Measurements from ENCODE around the gene CTBP2. TPM values are rescaled to one million over a fixed set of nuclear protein-coding genes. Genes with fewer than 3 reads are reported as not detected.
A peak's percentile ranks its signal among the peaks of the same experiment; 100 is the strongest.

Gene CTBP2
- total RNA-seq, 3 donors from 2014 or later (not counting 1 experiment from before 2014, with no cell fraction given), result 120 to 179 (median 124) TPM

GRCh38 chr10:124952123-124952522 is 208.2 kb downstream of the CTBP2 start:
- no peak for DNase-seq
- TF ChIP-seq CTCF (IDR thresholded peaks at IDR 0.05), result no peak
- H3K4me3 ChIP-seq (ENCODE audit: low read length), result no peak overlapping the region
- H3K4me1 ChIP-seq (ENCODE audit: control insufficient read depth, insufficient read depth, low read length), result no peaks in the 10 kb centered on the region
- H3K36me3 ChIP-seq (ENCODE audit: control insufficient read depth, insufficient read depth, low read length), result no peaks in the 10 kb centered on the region
- Mint-ChIP-seq H3K4me1 (peaks cover 31 to 42% of the 10 kb centered on the region in 2 donors), H3K27me3 (ENCODE audit: low read depth in 2 of 2) (no peaks in the 10 kb centered on the region), H3K36me3 (no peaks in the 10 kb centered on the region), H3K4me3 (no peak overlapping the region), H3K27ac (no peak overlapping the region), H3K9me3 (no peaks in the 10 kb centered on the region)
- ATAC-seq, result no peak
- WGBS (ENCODE audit: insufficient coverage), result over 99% methylated on average over 4 of the region's 6 CpGs
- H3K9me3 ChIP-seq (ENCODE audit: control insufficient read depth, insufficient read depth, low read length), result no peaks in the 10 kb centered on the region
- no peaks in the 10 kb centered on the region for H3K27me3 ChIP-seq (ENCODE audit: control insufficient read depth, insufficient read depth, low read length)
- no peak overlapping the region for H3K27ac ChIP-seq (ENCODE audit: low read length)
- intact Hi-C loops (cut with micrococcal nuclease), result no loop called here

- Mint-ChIP-seq H3K36me3 (no peaks in the 10 kb centered on the region), H3K27me3 (ENCODE audit: low read depth in 2 of 2) (no peaks in the 10 kb centered on the region), H3K27ac (no peak overlapping the region), H3K4me1 (peaks cover 32 to 40% of the 10 kb centered on the region in 2 donors), H3K4me3 (no peak overlapping the region), H3K9me3 (no peaks in the 10 kb centered on the region)
- Histone ChIP-seq H3K4me1 (ENCODE audit: control insufficient read depth, insufficient read depth, low read length) (no peaks in the 10 kb centered on the region), H3K4me3 (ENCODE audit: low read length) (no peak overlapping the region), H3K27ac (ENCODE audit: low read length) (no peak overlapping the region), H3K36me3 (ENCODE audit: control insufficient read depth, insufficient read depth, low read length) (peaks cover 3% of the 10 kb centered on the region), H3K27me3 (ENCODE audit: control insufficient read depth, insufficient read depth, low read length) (no peaks in the 10 kb centered on the region), H3K9me3 (ENCODE audit: control insufficient read depth, insufficient read depth, low read length) (no peaks in the 10 kb centered on the region)
- WGBS (ENCODE audit: insufficient coverage), result 98% methylated on average over 5 of the region's 5 CpGs
- TF ChIP-seq CTCF (IDR thresholded peaks at IDR 0.05), result no peak
- intact Hi-C loops (cut with micrococcal nuclease), result no loop called here
- no peak for ATAC-seq
- no peak for DNase-seq
These were observed 210.8 kb downstream of the CTBP2 start for GRCh38 chr10:124949543-124949942.

GRCh38 chr10:124946945-124947344 is 213.4 kb downstream of the CTBP2 start:
- 60% methylated on average over 2 of the region's 2 CpGs for WGBS (ENCODE audit: insufficient coverage)
- peak overlapping the region; percentile 7 for H3K4me3 Mint-ChIP-seq
- ATAC-seq (peak; percentile 57 to 84 (median 62)), DNase-seq (no peak)
- H3K9me3 ChIP-seq (ENCODE audit: control insufficient read depth, insufficient read depth, low read length), result no peaks in the 10 kb centered on the region
- H3K27me3 ChIP-seq (ENCODE audit: control insufficient read depth, insufficient read depth, low read length), result no peaks in the 10 kb centered on the region
- no peak overlapping the region for H3K4me3 ChIP-seq (ENCODE audit: low read length)
- H3K36me3 Mint-ChIP-seq, result no peaks in the 10 kb centered on the region
- H3K9me3 Mint-ChIP-seq, result no peaks in the 10 kb centered on the region
- intact Hi-C loops (cut with micrococcal nuclease), result no loop called here
- no peak overlapping the region for H3K27ac ChIP-seq (ENCODE audit: low read length)
- peak overlapping the region; percentile 0 to 25 for H3K27ac Mint-ChIP-seq
- no peaks in the 10 kb centered on the region for H3K27me3 Mint-ChIP-seq (ENCODE audit: low read depth in 2 of 2)
- H3K4me1 Mint-ChIP-seq, result peaks cover 47 to 50% of the 10 kb centered on the region in 2 donors
- peaks cover 5% of the 10 kb centered on the region for H3K36me3 ChIP-seq (ENCODE audit: control insufficient read depth, insufficient read depth, low read length)
- no peaks in the 10 kb centered on the region for H3K4me1 ChIP-seq (ENCODE audit: control insufficient read depth, insufficient read depth, low read length)
- TF ChIP-seq CTCF (IDR thresholded peaks at IDR 0.05), result no peak

- Mint-ChIP-seq H3K4me3 (no peak overlapping the region), H3K27me3 (ENCODE audit: low read depth in 2 of 2) (no peaks in the 10 kb centered on the region), H3K9me3 (no peaks in the 10 kb centered on the region), H3K36me3 (no peaks in the 10 kb centered on the region), H3K27ac (no peak overlapping the region), H3K4me1 (peaks cover 56 to 58% of the 10 kb centered on the region in 2 donors)
- intact Hi-C loops (cut with micrococcal nuclease), result no loop called here
- TF ChIP-seq CTCF (IDR thresholded peaks at IDR 0.05), result no peak
- H3K27ac ChIP-seq (ENCODE audit: low read length), result no peak overlapping the region
- H3K36me3 ChIP-seq (ENCODE audit: control insufficient read depth, insufficient read depth, low read length), result peaks cover 5% of the 10 kb centered on the region
- H3K4me3 ChIP-seq (ENCODE audit: low read length), result no peak overlapping the region
- no peaks in the 10 kb centered on the region for H3K4me1 ChIP-seq (ENCODE audit: control insufficient read depth, insufficient read depth, low read length)
- no peaks in the 10 kb centered on the region for H3K9me3 ChIP-seq (ENCODE audit: control insufficient read depth, insufficient read depth, low read length)
- DNase-seq (no peak), ATAC-seq (no peak)
- 82% methylated on average over 1 of the region's 2 CpGs for WGBS (ENCODE audit: insufficient coverage)
- no peaks in the 10 kb centered on the region for H3K27me3 ChIP-seq (ENCODE audit: control insufficient read depth, insufficient read depth, low read length)
These were observed 215.4 kb downstream of the CTBP2 start for GRCh38 chr10:124944982-124945381.

Measured in natural killer cell (primary cell).